ENCODE data around the gene EML3. TPM values are rescaled to one million over a fixed set of nuclear protein-coding genes. Genes with fewer than 3 reads are reported as not detected.

The EML3 gene
- total and polyA plus RNA-seq, 2 of the 8 experiments (the other 6 are each of a cell fraction or from before 2014, with no cell fraction given), result 19.2 to 29.9 TPM

GRCh38 chr11:62614275-62614674, 1.7 kb upstream of the EML3 start (continued):
- TF ChIP-seq MAFK (IDR thresholded peaks at IDR 0.05; ENCODE audit: low read depth, low read length), result no peak
- TF ChIP-seq BRCA1 (IDR thresholded peaks at IDR 0.05; ENCODE audit: low read depth, low read length), result no peak
- TF ChIP-seq CBX8 (IDR thresholded peaks at IDR 0.05; ENCODE audit: borderline replicate concordance, low read depth, low read length), result no peak
- no peak for TF ChIP-seq RAD21 (IDR thresholded peaks at IDR 0.05 in 1 of 2, conservative IDR thresholded peaks at IDR 0.05 in 1 of 2; ENCODE audit: low read depth in 2 of 2, low read length in 2 of 2)
- TF ChIP-seq ASH2L (IDR thresholded peaks at IDR 0.05; ENCODE audit: low read length), result no peak
- no peak for TF ChIP-seq SP4 (IDR thresholded peaks at IDR 0.05; ENCODE audit: low read length)
- no peak for TF ChIP-seq TAF7 (optimal IDR thresholded peaks at IDR 0.05; ENCODE audit: borderline replicate concordance, low read depth, low read length)
